Peyer's patch (tissue), 4 donors: ENCODE measurements around the gene RFX3.

Experiments
- POLR2A ChIP-seq, 2 donors: fragments of 450-650 bp; IDR thresholded peaks; one replicate each; pipeline ENCODE4 v1.5.1; 2017; ENCODE audit warnings: antibody characterized with exemption in 2 of 2, mild to moderate bottlenecking in 2 of 2, moderate library complexity in 2 of 2
- TF ChIP-seq, protein P1 (sequence below), 6 experiments: fragments of 450-650 bp in 4 of 6; fragments of 200-600 bp in 2 of 6; sonication (generic) in 1 of 6; IDR thresholded peaks; one replicate each; pipeline ENCODE4 v1.5.1; 2017 to 2019; ENCODE audit warnings: antibody characterized with exemption in 6 of 6, mild to moderate bottlenecking in 3 of 6, moderate library complexity in 1 of 6

- TF ChIP-seq, protein P1, sequence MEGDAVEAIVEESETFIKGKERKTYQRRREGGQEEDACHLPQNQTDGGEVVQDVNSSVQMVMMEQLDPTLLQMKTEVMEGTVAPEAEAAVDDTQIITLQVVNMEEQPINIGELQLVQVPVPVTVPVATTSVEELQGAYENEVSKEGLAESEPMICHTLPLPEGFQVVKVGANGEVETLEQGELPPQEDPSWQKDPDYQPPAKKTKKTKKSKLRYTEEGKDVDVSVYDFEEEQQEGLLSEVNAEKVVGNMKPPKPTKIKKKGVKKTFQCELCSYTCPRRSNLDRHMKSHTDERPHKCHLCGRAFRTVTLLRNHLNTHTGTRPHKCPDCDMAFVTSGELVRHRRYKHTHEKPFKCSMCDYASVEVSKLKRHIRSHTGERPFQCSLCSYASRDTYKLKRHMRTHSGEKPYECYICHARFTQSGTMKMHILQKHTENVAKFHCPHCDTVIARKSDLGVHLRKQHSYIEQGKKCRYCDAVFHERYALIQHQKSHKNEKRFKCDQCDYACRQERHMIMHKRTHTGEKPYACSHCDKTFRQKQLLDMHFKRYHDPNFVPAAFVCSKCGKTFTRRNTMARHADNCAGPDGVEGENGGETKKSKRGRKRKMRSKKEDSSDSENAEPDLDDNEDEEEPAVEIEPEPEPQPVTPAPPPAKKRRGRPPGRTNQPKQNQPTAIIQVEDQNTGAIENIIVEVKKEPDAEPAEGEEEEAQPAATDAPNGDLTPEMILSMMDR (IDR thresholded peaks at IDR 0.05): no peak
- TF ChIP-seq POLR2A (IDR thresholded peaks at IDR 0.05): no peak
Measured at GRCh38 chr9:3433066-3433465, 92.7 kb downstream of the RFX3 start.
